Measurements from ENCODE around the gene CAPZB. TPM values are rescaled to one million over a fixed set of nuclear protein-coding genes. Genes with fewer than 3 reads are reported as not detected.

CAPZB gene
- total RNA-seq, 1 donor from 2014 or later = 326 TPM

DNA sequence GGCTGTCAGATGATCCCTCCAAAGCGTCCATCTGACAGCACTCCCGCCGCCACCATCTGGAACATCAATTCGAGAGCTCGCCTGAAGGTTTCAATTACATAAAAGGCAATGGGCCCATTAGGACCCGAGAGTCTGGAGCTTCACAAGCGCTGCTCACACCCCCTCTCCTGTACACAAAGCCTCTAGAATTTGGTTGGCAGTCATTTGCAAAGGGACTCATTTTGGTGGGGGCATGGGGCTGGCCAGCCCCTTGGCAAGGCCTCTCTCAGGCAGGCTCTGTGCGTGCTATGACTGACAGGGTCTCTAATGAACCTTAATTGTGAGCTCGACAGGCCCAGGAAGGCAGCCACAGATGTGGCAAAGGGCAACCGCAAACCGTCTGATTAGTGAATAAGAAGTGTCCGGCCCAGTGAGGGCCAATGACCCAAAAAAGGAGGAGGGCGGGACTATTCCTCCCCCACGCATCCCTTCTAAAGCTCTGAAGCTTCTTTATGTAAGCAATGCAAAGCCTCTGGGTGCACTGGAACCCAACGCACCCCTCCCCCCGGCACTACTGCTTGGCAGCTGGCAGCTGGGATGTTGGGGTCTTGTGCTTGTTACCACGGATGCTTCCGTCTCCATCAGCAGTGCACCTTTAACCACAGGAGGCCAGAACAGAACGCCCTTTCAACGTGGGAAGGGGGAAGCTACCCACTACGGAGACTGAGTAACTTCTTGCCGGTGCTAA is 79.4 kb downstream of the CAPZB start:
- Mint-ChIP-seq H3K9me3 (ENCODE audit: unreplicated experiment) (peaks cover 17% of the 10 kb centered on the region), H3K27me3 (ENCODE audit: unreplicated experiment) (peaks cover 14% of the 10 kb centered on the region), H3K4me1 (ENCODE audit: low read depth, unreplicated experiment) (peaks cover 75% of the 10 kb centered on the region), H3K27ac (ENCODE audit: unreplicated experiment) (peak overlapping the region; percentile 98), H3K4me3 (ENCODE audit: unreplicated experiment) (peak overlapping the region; percentile 77), H3K36me3 (ENCODE audit: unreplicated experiment) (no peaks in the 10 kb centered on the region)
- DNase-seq = peak; percentile 84
- TF ChIP-seq, protein P1, sequence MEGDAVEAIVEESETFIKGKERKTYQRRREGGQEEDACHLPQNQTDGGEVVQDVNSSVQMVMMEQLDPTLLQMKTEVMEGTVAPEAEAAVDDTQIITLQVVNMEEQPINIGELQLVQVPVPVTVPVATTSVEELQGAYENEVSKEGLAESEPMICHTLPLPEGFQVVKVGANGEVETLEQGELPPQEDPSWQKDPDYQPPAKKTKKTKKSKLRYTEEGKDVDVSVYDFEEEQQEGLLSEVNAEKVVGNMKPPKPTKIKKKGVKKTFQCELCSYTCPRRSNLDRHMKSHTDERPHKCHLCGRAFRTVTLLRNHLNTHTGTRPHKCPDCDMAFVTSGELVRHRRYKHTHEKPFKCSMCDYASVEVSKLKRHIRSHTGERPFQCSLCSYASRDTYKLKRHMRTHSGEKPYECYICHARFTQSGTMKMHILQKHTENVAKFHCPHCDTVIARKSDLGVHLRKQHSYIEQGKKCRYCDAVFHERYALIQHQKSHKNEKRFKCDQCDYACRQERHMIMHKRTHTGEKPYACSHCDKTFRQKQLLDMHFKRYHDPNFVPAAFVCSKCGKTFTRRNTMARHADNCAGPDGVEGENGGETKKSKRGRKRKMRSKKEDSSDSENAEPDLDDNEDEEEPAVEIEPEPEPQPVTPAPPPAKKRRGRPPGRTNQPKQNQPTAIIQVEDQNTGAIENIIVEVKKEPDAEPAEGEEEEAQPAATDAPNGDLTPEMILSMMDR (IDR thresholded peaks at IDR 0.05; ENCODE audit: partially characterized antibody, unreplicated experiment) = no peak

DNA sequence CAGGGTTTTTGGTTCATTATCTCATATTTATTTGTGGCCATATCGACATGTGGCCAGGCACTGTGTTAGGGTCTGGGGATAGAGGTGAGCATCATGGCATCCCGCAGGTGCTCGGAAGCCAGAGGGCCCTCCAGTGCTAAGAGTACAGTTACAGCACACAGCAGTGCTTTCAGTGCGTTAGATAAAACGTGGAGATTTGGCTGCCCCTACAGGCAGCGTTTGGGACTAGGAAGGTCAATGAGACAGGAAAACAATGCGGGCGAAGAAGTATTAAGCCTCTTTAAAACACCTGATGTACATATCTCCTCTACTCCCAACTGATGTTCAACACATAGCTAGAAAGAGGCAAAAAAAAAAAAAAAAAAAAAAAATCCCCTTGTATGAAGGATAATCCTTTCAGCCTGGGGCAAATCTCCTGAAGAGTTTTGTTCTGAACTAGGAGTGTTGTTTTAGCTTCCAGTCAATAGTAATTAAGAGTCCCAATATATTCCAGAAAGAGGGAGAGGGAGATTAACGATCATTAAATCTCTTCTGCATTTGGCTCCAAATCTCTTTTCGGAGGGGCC is 80.1 kb downstream of the CAPZB start:
- Mint-ChIP-seq H3K4me3 (ENCODE audit: unreplicated experiment) (peak overlapping the region; percentile 77), H3K27ac (ENCODE audit: unreplicated experiment) (peak overlapping the region; percentile 98), H3K27me3 (ENCODE audit: unreplicated experiment) (peaks cover 14% of the 10 kb centered on the region), H3K36me3 (ENCODE audit: unreplicated experiment) (no peaks in the 10 kb centered on the region), H3K4me1 (ENCODE audit: low read depth, unreplicated experiment) (peaks cover 76% of the 10 kb centered on the region), H3K9me3 (ENCODE audit: unreplicated experiment) (peaks cover 17% of the 10 kb centered on the region)
- TF ChIP-seq, protein P1 (IDR thresholded peaks at IDR 0.05; ENCODE audit: partially characterized antibody, unreplicated experiment) = peak; percentile 33
- no peak for DNase-seq

DNA sequence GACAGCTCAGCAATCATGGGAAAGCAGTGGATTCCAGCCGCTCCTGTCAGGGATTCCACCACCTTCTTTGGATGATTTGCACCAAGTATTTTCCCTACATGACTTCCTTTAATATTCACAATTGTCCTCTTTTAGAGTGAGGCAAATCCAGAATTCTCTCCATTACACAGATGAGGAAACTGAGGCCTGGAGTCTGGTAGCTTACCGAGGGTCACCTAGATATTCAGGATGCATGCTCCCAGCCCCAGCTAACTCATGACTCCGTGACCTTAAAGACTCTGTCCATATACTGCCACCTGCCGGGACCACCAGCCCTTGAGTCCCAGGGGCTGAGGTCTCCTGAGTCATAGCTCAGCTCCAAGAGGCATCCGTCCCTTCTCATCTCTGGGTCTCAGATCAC is 80.6 kb downstream of the CAPZB start:
- Mint-ChIP-seq H3K4me1 (ENCODE audit: low read depth, unreplicated experiment) (peaks cover 71% of the 10 kb centered on the region), H3K27ac (ENCODE audit: unreplicated experiment) (peak overlapping the region; percentile 98), H3K4me3 (ENCODE audit: unreplicated experiment) (peak overlapping the region; percentile 77), H3K27me3 (ENCODE audit: unreplicated experiment) (peaks cover 14% of the 10 kb centered on the region), H3K36me3 (ENCODE audit: unreplicated experiment) (no peaks in the 10 kb centered on the region), H3K9me3 (ENCODE audit: unreplicated experiment) (peaks cover 17% of the 10 kb centered on the region)
- TF ChIP-seq, protein P1 (IDR thresholded peaks at IDR 0.05; ENCODE audit: partially characterized antibody, unreplicated experiment) = no peak
- no peak for DNase-seq

DNA sequence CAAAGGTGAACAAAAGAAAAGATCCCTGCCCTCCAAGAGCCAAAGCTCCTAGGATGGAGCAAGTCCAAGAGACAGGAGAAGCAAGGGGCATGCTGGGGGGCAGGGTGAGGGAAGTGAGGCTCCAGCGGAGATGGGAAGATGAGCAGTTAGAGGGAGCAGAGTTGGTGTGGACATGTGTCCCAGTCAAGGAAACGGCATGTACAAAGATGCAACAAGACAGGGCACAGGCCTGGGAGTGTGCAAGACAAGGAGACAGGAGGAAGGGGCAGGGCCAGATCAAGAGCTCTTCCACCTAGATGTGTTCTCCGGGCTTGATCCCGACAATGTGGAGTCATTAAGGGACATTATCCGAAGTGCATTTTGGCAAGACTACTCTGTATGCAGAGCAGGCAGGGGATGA is 82.1 kb downstream of the CAPZB start:
- peak overlapping the region; percentile 30 for H3K27ac Mint-ChIP-seq (ENCODE audit: unreplicated experiment)

More for the DNA sequence above, 82.1 kb downstream of the CAPZB start:
- Mint-ChIP-seq H3K9me3 (ENCODE audit: unreplicated experiment) (peaks cover 19% of the 10 kb centered on the region), H3K36me3 (ENCODE audit: unreplicated experiment) (no peaks in the 10 kb centered on the region), H3K4me3 (ENCODE audit: unreplicated experiment) (no peak overlapping the region), H3K27me3 (ENCODE audit: unreplicated experiment) (peaks cover 14% of the 10 kb centered on the region), H3K4me1 (ENCODE audit: low read depth, unreplicated experiment) (peaks cover 64% of the 10 kb centered on the region)
- TF ChIP-seq, protein P1 (IDR thresholded peaks at IDR 0.05; ENCODE audit: partially characterized antibody, unreplicated experiment) = no peak
- no peak for DNase-seq
